NCI-H460 (cell line): ENCODE results near the gene KCNB1. TPM values are rescaled to one million over a fixed set of nuclear protein-coding genes. Genes with fewer than 3 reads are reported as not detected.
A peak's percentile ranks its signal among the peaks of the same experiment; 100 is the strongest.

Experiments
- DNase-seq: peaks from one replicate; pipeline ENCODE4 v3.0.0-alpha.2; 2016; ENCODE audit warnings: low read depth; ENCODE audit errors: extremely low read depth
- polyA plus RNA-seq: library from polyadenylated mRNA; depleted of rRNA; stranded (reverse); fragments of >200 nt; gene quantifications from 2 replicates; pipeline ENCODE4 v1.2.3, GENCODE V29; 2014; cell fraction: nucleus; rRNA removed
- total RNA-seq: library from RNA; depleted of rRNA; stranded (reverse); fragments of >200 nt; shearing (Covaris generic); gene quantifications from 2 replicates; pipeline ENCODE4 v1.2.3, GENCODE V29; 2014; rRNA removed

KCNB1 gene
- total RNA-seq, result not detected in 2 replicates
- not detected in 2 replicates for polyA plus RNA-seq

- peak; percentile 54 for DNase-seq
Observed at GRCh38 chr20:49482621-49483017, at the start of gene KCNB1. Gene KCNB1 (minus strand): TSS chr20:49482668. CDS start chr20:49482480, 188 bp downstream.

- DNase-seq, result no peak
Observed at GRCh38 chr20:49529470-49529869, 47.0 kb upstream of the KCNB1 start.

- no peak for DNase-seq
Observed at GRCh38 chr20:49526568-49526967, 44.1 kb upstream of the KCNB1 start.

GRCh38 chr20:49526056-49526455, 43.6 kb upstream of the KCNB1 start:
- no peak for DNase-seq

- no peak for DNase-seq
Observed at GRCh38 chr20:49523767-49524360, 41.4 kb upstream of the KCNB1 start.

GRCh38 chr20:49521356-49521755, 38.9 kb upstream of the KCNB1 start:
- DNase-seq, result no peak

- no peak for DNase-seq
Observed at GRCh38 chr20:49519777-49520359, 37.4 kb upstream of the KCNB1 start.

- DNase-seq, result no peak
Observed at GRCh38 chr20:49519212-49519712, 36.8 kb upstream of the KCNB1 start.

- no peak for DNase-seq
Observed at GRCh38 chr20:49518576-49518975, 36.1 kb upstream of the KCNB1 start.

- no peak for DNase-seq
Observed at GRCh38 chr20:49517805-49518100, 35.3 kb upstream of the KCNB1 start.

- no peak for DNase-seq
Observed at GRCh38 chr20:49516916-49517804, 34.7 kb upstream of the KCNB1 start.

- no peak for DNase-seq
Observed at GRCh38 chr20:49515586-49515985, 33.1 kb upstream of the KCNB1 start.

- no peak for DNase-seq
Observed at GRCh38 chr20:49513517-49513916, 31.0 kb upstream of the KCNB1 start.

GRCh38 chr20:49513009-49513408, 30.5 kb upstream of the KCNB1 start:
- DNase-seq, result no peak

- no peak for DNase-seq
Observed at GRCh38 chr20:49511788-49512525, 29.5 kb upstream of the KCNB1 start.

GRCh38 chr20:49510562-49511122, 28.2 kb upstream of the KCNB1 start:
- no peak for DNase-seq

- DNase-seq, result peak; percentile 30
Observed at GRCh38 chr20:49508435-49509199, 26.1 kb upstream of the KCNB1 start.

- no peak for DNase-seq
Observed at GRCh38 chr20:49507741-49508434, 25.4 kb upstream of the KCNB1 start.

- DNase-seq, result no peak
Observed at GRCh38 chr20:49505518-49505917, 23.1 kb upstream of the KCNB1 start.
